Measurements from ENCODE around the gene HIVEP3. TPM values are rescaled to one million over a fixed set of nuclear protein-coding genes. Genes with fewer than 3 reads are reported as not detected.

Gene HIVEP3
- total RNA-seq, 1 experiment from 2014 or later, result not detected

DNA sequence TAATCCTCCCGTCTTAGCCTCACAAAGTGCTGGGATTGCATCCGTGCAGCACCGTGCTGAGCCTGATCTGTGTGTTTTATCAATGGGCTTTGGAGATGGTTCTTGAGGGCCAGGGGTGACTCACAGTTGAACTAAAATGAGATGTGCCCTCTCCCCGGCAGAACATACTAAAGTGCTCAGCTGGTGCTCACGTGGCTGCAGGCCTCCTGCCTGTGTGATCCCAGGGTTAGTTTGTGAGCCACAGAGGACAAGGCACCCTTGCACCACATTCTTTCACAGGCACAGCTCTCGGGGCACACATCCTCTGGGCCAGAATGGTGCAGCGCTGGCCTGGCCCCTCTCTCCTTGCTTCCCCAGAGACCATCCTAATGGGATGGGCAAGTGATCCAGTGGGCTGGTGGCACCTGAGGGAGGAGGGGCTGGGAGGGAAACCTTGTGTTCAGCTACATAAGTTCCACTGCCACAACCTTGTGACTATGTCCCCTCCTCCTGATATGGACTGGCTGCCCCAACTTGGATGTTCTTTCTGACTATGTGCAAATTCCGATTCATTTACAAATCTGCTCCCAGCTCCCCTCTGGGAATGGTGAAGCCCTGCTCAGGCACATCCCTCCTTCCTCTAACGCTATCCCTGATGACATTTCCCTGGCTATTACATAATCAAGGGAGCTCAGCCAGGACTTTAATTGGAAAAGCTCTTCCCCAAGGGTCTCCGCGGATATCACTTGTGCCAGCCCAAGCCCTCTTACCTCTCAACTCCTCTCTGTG lies 237.2 kb downstream of the HIVEP3 start:
- Histone ChIP-seq H3K36me3 (no peaks in the 10 kb centered on the region), H3K4me3 (no peak overlapping the region), H3K9me3 (no peaks in the 10 kb centered on the region), H3K27me3 (no peaks in the 10 kb centered on the region)
- no peak for DNase-seq

DNA sequence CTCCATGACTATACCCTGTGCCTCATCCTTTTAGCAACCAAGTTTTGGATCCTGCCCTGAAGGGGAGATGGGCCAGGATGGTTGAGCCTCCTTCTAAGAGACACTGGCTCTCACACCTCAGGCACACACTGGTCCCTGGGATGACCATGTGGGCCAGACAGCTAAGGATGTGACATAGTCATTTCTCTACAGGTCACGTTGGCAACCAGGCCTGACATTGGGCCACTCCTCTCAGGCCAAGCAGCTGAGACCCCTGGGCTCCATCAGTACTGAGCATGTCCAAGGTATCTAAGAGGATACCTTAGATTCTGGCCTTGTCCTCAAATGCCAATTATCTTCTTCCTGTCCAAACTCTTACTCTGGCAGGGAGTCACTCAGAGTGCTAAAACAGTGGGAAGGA lies 238.7 kb downstream of the HIVEP3 start:
- Histone ChIP-seq H3K36me3 (no peaks in the 10 kb centered on the region), H3K27me3 (no peaks in the 10 kb centered on the region), H3K9me3 (no peaks in the 10 kb centered on the region), H3K4me3 (no peak overlapping the region)
- no peak for DNase-seq

DNA sequence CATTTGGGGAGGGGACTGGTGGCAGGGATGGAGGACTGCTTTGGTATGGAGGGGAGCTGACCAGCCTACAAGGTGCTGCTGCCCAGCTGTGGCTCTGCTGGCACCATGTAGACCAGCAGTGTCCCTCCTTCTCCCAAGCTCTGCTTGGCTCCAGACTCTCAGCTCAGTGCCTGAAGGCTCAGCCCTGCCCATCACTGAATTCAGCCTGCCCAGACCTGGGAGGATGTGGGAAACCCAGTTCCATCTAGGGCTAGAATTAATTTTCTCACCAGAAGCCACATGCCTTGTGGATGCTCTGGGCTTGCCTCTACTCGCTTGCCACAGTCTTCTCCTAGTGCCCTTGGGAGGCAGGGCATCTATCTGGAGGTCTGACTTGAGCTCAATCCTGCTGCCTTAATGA lies 239.2 kb downstream of the HIVEP3 start:
- H3K4me3 ChIP-seq, result no peak overlapping the region
- no peaks in the 10 kb centered on the region for H3K27me3 ChIP-seq
- no peaks in the 10 kb centered on the region for H3K36me3 ChIP-seq
- no peak for DNase-seq
- H3K9me3 ChIP-seq, result no peaks in the 10 kb centered on the region

DNA sequence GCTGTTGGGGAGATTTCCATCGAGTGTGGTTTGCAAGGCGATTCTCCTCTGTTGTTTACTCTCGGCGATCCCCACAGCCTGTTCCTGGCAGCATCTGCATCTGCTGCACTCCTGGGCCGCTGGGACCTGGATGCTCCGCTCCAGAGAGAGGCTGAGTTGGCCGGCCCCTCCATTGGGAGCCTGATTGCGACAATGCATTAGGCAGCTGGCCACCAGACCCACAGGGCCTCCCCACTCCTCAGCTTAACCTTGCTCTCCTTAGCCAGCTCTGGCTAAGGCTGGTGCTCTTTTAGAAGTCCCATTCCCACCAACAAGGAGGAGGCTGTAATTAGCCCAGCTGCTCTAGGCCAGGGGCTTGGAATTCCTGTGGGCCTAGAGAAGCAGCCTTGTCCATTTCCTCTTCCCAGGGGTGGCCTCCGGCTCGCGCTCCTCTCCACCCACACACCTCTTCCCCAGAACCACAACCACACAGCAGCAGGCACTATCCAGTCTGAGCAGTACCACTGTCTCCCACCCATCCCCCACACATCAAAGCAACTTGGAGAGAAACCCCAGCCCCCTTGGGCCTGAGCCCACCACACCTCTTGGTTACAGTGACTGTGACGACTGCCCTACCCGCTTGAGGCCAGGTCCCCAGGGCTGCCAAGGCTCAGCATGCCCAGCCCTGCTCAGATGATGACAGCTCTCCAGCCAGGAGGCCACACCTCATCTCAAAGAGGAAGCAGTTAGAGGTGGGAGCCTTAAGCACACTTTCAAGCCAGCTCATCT lies 240.4 kb downstream of the HIVEP3 start:
- H3K27me3 ChIP-seq, result no peaks in the 10 kb centered on the region
- no peak overlapping the region for H3K4me3 ChIP-seq
- H3K36me3 ChIP-seq, result no peaks in the 10 kb centered on the region
- no peak for DNase-seq
- no peaks in the 10 kb centered on the region for H3K9me3 ChIP-seq

DNA sequence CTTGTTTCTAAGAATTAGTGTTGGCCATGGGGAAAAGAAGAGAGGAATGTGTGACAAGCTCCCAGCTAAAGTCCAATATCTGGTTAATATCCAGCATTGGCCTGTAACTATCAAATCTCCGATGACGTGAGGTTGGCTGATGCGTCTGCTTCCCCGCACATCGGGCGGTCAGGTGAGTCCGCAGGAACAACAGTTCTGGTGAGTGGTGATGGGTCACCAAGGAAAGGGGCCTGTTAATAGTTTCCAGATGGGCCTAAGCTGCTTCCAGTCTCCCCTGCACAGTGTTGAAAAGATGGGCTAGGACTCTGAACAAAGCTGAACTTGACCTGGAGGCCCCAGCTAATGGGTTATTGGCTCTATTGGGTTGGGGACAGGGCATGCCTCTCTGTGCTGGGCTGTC lies 241.1 kb downstream of the HIVEP3 start:
- no peak for DNase-seq
- Histone ChIP-seq H3K36me3 (no peaks in the 10 kb centered on the region), H3K4me3 (no peak overlapping the region), H3K27me3 (no peaks in the 10 kb centered on the region), H3K9me3 (no peaks in the 10 kb centered on the region)

DNA sequence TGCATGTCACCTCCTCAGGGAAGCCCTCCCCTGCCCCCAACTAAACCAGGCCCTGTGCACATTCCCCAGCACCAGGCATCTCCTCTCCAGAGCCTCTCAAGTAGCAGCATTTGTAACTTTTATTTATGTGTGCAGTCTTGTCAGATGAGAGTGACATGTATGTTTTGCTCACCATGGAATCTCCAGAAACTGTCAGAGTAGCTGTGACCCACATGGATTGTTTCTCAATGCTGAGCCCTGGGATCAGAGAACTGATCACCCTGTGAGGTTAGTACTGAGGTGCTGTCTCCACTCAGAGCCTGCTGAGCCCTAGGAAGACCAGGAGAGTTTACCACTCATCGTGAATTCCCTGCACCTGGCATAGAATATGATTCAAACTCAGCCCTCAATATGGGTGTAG lies 243.3 kb downstream of the HIVEP3 start:
- no peaks in the 10 kb centered on the region for H3K9me3 ChIP-seq
- no peak overlapping the region for H3K4me3 ChIP-seq
- no peaks in the 10 kb centered on the region for H3K27me3 ChIP-seq
- no peaks in the 10 kb centered on the region for H3K36me3 ChIP-seq
- DNase-seq, result no peak

DNA sequence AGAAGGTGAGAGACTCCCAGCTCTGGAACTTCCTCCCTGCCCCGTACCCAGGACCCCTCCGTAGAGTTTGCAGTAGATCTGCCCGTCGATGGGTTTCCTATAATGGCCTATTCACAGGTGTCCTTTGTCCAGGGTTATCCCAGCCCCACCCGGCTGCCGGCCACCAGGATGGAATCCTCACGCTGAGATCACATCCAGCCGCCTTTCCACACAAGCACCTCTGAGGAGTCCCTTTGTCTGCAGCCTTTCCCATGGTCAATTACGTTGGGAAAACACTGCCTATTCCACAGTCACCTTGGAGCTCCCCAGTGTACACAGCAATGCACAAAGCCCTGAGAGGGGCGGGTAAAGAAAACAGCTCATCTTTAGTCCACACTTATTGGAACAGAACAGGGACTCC lies 244.2 kb downstream of the HIVEP3 start:
- H3K27me3 ChIP-seq, result no peaks in the 10 kb centered on the region
- H3K9me3 ChIP-seq, result no peaks in the 10 kb centered on the region
- DNase-seq, result no peak

DNA sequence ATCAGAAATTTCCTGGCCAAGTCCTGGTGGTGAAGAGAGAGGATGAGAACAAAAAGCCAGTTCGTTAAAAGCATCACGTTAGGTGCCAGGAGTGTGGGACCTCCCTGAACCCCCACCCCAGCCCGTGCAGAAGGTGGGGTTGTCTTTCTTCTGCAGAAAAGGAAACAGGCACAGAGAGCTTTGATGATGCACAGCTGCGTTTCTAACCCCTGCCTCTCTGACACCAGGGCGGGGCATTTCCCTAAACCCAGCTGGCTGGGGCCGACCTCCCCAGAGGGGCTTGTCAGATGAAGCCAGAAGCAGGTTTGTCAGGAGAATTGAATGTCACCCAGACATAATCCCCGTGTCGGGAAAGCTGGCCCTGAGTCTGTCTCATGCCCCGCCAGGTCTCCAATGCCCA lies 244.9 kb downstream of the HIVEP3 start:
- Histone ChIP-seq H3K4me3 (no peak overlapping the region), H3K9me3 (no peaks in the 10 kb centered on the region), H3K27me3 (no peaks in the 10 kb centered on the region), H3K36me3 (no peaks in the 10 kb centered on the region)
- DNase-seq, result no peak

More for the DNA sequence above, 244.2 kb downstream of the HIVEP3 start:
- H3K4me3 ChIP-seq, result no peak overlapping the region
- no peaks in the 10 kb centered on the region for H3K36me3 ChIP-seq

DNA sequence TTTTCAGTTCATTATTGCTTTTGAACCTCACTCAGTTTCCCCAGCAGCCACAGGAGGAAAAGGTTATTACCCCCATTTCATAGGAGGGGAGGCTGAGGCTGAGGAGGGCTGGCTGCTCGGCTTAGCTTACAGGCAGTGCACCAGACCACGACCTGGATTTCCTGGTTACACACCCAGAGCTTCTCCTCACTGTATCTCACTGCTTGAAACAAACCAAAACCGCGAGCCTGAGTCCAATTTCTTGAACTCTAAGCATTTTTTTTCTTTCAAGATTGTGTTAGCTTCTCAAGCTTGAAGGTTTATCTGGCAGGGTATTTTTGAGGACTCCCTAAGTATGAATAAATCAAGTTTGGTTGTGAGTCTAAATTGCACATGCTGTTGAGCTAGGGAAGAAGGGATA lies 245.3 kb downstream of the HIVEP3 start:
- no peaks in the 10 kb centered on the region for H3K9me3 ChIP-seq
- no peaks in the 10 kb centered on the region for H3K27me3 ChIP-seq
- H3K4me3 ChIP-seq, result no peak overlapping the region
- H3K36me3 ChIP-seq, result no peaks in the 10 kb centered on the region
- DNase-seq, result no peak

DNA sequence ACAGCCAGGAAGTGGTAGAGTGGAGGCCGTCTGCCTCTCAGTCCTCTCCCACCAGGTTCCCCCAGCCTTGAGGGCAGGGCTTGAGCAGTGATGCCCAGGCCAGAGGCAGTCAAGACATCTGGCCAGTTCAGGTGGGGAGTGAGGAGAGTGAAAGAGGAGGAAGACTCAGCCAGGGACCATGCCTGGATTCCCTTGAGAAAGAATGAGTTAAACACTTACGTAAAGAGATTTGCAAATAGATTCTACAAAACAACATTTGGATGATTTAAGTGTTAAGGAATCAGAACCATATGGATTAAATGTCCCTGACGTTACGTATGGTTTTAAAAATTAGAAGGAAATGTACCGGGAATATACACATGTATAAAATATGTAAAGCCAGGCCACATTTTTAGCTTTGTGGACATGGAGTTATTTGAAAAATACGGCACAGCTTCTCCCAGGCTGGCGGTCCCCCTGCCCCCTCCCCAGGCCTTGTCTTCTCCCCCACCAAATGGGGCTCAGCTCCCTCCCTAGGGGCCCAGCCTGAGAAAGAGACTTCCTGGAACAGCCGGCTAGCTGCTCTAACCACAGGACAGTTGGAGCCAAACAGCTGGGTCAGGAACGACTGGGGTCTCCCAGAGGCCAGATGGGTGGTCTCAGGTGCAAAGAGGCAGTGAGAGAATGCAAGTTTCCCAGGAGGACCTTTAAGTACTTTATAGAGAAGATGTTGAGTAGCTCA lies 245.9 kb downstream of the HIVEP3 start:
- H3K27me3 ChIP-seq, result no peaks in the 10 kb centered on the region
- H3K9me3 ChIP-seq, result no peaks in the 10 kb centered on the region
- no peak for DNase-seq
- no peaks in the 10 kb centered on the region for H3K36me3 ChIP-seq
- no peak overlapping the region for H3K4me3 ChIP-seq

DNA sequence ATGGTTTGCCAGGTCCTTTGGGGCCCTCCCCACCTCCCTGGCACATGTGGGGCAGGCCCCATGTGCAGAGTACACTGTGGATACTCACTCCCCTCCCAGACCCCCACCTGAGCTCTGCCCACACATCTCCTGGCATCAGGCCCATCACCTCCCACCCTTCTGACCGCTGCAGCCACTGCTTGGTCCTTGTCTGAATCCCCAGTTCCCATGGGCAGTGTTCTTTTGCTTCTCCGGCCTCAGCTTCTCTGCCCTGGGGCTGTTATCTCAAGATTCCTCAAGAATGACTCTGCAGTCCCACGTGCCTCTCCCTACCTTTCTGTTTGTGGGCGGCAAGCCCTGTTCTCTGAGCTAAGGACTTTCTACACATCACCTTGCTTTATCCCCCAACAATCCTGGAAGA lies 246.5 kb downstream of the HIVEP3 start:
- no peak overlapping the region for H3K4me3 ChIP-seq
- H3K27me3 ChIP-seq, result no peaks in the 10 kb centered on the region
- H3K9me3 ChIP-seq, result no peaks in the 10 kb centered on the region
- DNase-seq, result no peak
- no peaks in the 10 kb centered on the region for H3K36me3 ChIP-seq

DNA sequence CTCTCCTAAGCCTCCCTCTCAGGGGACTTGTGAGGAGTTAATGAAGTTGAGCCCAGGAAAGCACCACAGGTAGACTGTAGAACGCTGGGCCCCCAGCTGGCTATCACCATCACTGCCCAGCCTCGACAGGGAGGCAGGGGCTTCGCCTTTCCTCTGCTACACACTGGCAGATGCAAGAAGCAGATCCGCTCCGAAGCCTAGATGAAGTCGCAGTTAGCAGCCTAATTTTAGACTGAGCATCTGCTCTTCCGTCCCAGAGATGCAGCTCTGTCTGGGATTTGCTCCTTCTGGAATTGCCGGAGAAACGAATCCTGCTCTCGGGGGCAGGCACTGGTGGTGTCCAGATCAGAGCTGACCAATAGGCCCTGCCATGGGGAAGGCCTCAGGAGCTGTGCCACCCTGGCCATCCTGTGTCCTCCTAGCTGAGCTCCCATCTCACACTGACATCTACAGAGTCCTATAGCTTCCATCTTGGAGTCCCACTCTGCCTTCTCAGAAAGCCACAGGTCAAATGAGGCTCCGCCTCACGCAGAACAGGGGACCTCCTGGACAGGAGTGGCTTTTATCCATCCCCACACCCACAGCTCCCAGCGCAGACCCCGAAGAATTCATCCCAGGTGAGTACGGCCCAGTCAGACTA lies 247.5 kb downstream of the HIVEP3 start:
- Histone ChIP-seq H3K36me3 (no peaks in the 10 kb centered on the region), H3K27me3 (no peaks in the 10 kb centered on the region), H3K9me3 (no peaks in the 10 kb centered on the region), H3K4me3 (no peak overlapping the region)
- DNase-seq, result no peak

DNA sequence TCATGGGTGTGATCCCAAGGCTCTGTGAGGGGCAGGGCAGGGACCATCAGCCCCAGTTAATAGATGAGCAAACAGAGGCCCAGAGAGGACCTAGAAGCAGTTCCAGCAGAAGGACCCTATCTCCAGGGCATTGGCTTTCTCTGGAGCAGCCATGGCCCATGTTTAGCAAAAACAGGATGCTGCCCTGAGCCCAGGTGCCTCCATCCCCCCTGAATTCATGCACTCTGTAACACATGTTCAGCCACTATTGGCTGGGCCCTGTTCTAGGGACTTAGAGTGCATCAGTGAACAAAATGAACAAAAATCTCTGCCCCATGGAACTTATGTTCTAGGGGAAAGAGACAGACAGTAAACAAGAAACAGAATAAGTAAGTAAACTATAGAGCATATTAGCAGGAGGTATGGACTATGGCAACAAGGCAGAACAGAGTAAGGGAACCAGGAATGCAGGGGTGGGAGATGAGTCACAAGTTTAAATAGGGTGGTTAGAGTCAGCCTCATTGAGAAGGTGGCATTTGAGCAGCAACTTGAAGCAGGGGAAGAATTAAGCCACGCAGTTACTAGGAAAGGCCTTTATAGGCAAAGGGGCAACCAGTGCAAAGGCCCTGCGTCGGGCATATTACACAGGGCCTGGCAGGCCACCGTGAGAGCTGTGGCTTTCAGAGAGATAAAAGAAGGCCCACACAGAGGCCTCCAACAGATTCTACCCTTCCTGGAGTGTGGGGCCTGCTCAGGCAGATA lies 248.3 kb downstream of the HIVEP3 start:
- H3K27me3 ChIP-seq, result no peaks in the 10 kb centered on the region
- DNase-seq, result no peak
- no peaks in the 10 kb centered on the region for H3K9me3 ChIP-seq
- H3K4me3 ChIP-seq, result no peak overlapping the region
- no peaks in the 10 kb centered on the region for H3K36me3 ChIP-seq

DNA sequence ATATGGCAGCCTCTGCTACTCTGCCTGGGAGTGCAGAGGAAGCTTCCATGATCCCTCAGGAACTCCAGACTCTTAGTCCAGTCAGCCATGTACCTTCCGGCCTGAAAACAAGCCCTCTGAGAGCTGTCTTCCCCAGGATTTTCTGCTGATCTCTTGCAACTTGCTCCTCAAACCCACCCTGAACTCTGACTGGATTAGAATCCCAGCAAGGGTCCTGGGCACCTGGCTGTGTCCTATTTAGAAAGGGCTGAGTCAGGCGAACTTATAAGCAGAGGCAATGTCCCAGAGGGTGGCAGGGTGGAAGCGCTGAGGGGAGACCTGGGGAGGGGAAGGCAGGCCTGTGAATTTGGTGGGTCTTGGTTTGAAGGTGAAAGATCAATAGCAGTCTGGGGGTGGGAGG lies 249.8 kb downstream of the HIVEP3 start:
- H3K36me3 ChIP-seq, result no peaks in the 10 kb centered on the region
- no peaks in the 10 kb centered on the region for H3K27me3 ChIP-seq
- DNase-seq, result no peak
- no peaks in the 10 kb centered on the region for H3K9me3 ChIP-seq
- H3K4me3 ChIP-seq, result no peak overlapping the region

DNA sequence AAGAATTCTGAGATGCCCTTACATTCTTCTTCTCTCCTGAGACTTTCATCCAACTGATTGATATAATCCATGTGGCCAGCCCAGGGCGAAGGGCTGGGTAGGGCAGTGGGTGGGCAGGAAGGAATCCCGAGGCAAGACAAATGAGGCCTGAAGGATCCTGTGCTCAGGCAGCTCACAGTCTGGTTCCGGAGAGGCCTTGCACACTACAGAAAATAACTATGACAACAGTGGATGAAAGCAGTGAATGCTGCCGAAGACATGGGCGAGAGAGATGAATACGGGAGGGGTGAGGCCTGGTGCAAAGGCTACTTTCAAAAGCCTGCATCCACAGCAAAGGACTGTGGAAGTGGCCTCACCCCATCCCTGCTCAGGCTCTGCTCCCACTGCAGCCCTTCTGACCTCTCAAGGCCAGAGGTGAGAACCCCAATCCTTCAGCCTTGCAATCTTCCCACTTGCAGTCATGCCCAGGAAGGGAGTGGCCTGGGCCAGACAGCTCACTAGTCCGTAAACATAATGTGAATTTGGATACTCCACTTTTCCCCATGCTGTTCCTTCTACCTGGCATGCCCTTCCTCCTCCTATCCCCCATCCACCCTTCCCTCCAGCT lies 250.6 kb downstream of the HIVEP3 start:
- no peak for DNase-seq
- no peaks in the 10 kb centered on the region for H3K9me3 ChIP-seq

DNA sequence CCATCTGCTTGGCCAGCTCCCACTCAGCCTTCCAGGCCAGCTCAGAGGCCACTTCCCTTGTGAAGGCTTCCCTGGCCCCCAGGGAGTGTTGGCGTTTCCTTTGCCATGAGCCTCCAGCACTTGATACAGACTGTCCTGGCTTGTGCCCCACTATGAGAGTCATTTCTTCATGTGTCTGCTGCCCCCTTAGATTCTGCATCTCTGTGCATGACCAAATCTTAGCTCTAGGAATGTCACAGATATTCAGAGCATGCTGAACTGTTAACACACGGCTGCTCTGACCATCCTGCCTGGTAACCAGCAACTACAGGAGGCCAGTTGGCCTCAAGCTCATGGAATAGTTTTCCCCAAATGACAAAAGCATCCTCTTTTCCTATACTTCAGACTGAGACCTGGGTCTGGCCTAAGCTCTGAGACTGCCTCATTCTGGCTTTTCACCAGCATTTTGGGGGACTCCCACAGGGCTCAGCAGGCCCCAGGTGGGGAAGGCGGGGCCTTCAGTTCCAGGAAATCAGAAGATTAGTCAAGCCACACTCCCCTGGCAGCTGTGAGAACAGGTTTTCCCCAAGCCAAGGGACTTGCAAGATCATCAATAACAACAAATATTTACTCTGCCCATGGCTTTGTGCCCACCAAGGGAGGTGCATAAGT lies 251.6 kb downstream of the HIVEP3 start:
- Histone ChIP-seq H3K36me3 (no peaks in the 10 kb centered on the region), H3K4me3 (no peak overlapping the region), H3K27me3 (no peaks in the 10 kb centered on the region), H3K9me3 (no peaks in the 10 kb centered on the region)
- DNase-seq, result no peak

More for the DNA sequence above, 250.6 kb downstream of the HIVEP3 start:
- Histone ChIP-seq H3K27me3 (no peaks in the 10 kb centered on the region), H3K36me3 (no peaks in the 10 kb centered on the region), H3K4me3 (no peak overlapping the region)

All from MG63 (cell line).